Astrocyte (in vitro differentiated cells and primary cell): ENCODE data around the gene ABCB8. TPM values are rescaled to one million over a fixed set of nuclear protein-coding genes. Genes with fewer than 3 reads are reported as not detected.

Experiments
- DNase-seq: peaks from one replicate; pipeline ENCODE4 v3.0.0-alpha.2; 2010; ENCODE audit warnings: low read depth
- FAIRE-seq: peaks from 2 replicates; lab custom pipeline; 2011; peaks lifted over from hg19 to GRCh38; lab: Jason Lieb, UNC
- H2AFZ ChIP-seq: 2 replicates; pipeline ENCODE4 v1.6.0; 2012; ENCODE audit warnings: low read depth, low read length, inconsistent platforms
- H3K27ac ChIP-seq: 2 replicates; pipeline ENCODE4 v1.5.1; 2011; ENCODE audit warnings: low read depth, low read length, inconsistent platforms
- H3K27me3 ChIP-seq: 2 replicates; pipeline ENCODE4 v1.6.0; 2011; ENCODE audit warnings: low read length, inconsistent platforms; ENCODE audit not compliant: insufficient read depth
- H3K36me3 ChIP-seq: 2 replicates; pipeline ENCODE4 v1.5.1; 2011; ENCODE audit warnings: low read length, inconsistent platforms; ENCODE audit not compliant: insufficient read depth
- H3K4me1 ChIP-seq: 2 replicates; pipeline ENCODE4 v1.5.1; 2011; ENCODE audit warnings: low read length, inconsistent platforms; ENCODE audit not compliant: insufficient read depth
- H3K4me2 ChIP-seq: 2 replicates; pipeline ENCODE4 v1.6.0; 2012; ENCODE audit warnings: low read length, inconsistent platforms
- H3K4me3 ChIP-seq: 2 replicates; pipeline ENCODE4 v1.5.1; 2011; ENCODE audit warnings: low read depth, mild to moderate bottlenecking, low read length, inconsistent platforms; ENCODE audit not compliant: insufficient read depth
- H3K79me2 ChIP-seq: 2 replicates; pipeline ENCODE4 v1.6.0; 2012; ENCODE audit warnings: mild to moderate bottlenecking, low read length, inconsistent platforms; ENCODE audit not compliant: insufficient read depth
- H3K9ac ChIP-seq: 2 replicates; pipeline ENCODE4 v1.6.0; 2012; ENCODE audit warnings: mild to moderate bottlenecking, low read length, inconsistent platforms
- H3K9me3 ChIP-seq: 2 replicates; pipeline ENCODE4 v1.5.1; 2012; ENCODE audit warnings: low read depth, mild to moderate bottlenecking, low read length, inconsistent platforms; ENCODE audit not compliant: insufficient read depth
- H4K20me1 ChIP-seq: 2 replicates; pipeline ENCODE4 v1.6.0; 2012; ENCODE audit warnings: low read length, inconsistent platforms; ENCODE audit not compliant: insufficient read depth
- H3K27ac Mint-ChIP-seq: one replicate; pipeline ENCODE4 v1.8.0; 2021; ENCODE audit warnings: mild to moderate bottlenecking, mixed read lengths; ENCODE audit not compliant: unreplicated experiment
- H3K27me3 Mint-ChIP-seq: one replicate; pipeline ENCODE4 v1.8.0; 2021; ENCODE audit warnings: low read depth, mixed read lengths; ENCODE audit not compliant: unreplicated experiment
- H3K36me3 Mint-ChIP-seq: one replicate; pipeline ENCODE4 v1.8.0; 2021; ENCODE audit warnings: low read depth, mixed read lengths; ENCODE audit not compliant: unreplicated experiment
- H3K4me1 Mint-ChIP-seq: one replicate; pipeline ENCODE4 v1.8.0; 2021; ENCODE audit warnings: low read depth, mixed read lengths; ENCODE audit not compliant: unreplicated experiment
- H3K4me3 Mint-ChIP-seq: one replicate; pipeline ENCODE4 v1.8.0; 2021; ENCODE audit warnings: mild to moderate bottlenecking, moderate library complexity, mixed read lengths; ENCODE audit not compliant: unreplicated experiment
- H3K9me3 Mint-ChIP-seq: one replicate; pipeline ENCODE4 v1.8.0; 2021; ENCODE audit warnings: mild to moderate bottlenecking, mixed read lengths; ENCODE audit not compliant: unreplicated experiment
- EZH2 ChIP-seq: IDR thresholded peaks from 2 replicates; pipeline ENCODE4 v1.6.1; 2012; ENCODE audit warnings: mild to moderate bottlenecking, low read length, inconsistent platforms; ENCODE audit not compliant: insufficient read depth
- total RNA-seq: library from RNA; stranded (reverse); gene quantifications from 2 replicates; pipeline ENCODE4 v1.2.1, GENCODE V29; 2021
- TF ChIP-seq, protein P1 (sequence below): IDR thresholded peaks from 2 replicates; pipeline ENCODE4 v1.5.1; 2011; ENCODE audit warnings: low read depth, mild to moderate bottlenecking, inconsistent platforms, low read length, moderate library complexity; ENCODE audit not compliant: insufficient read depth

The ABCB8 gene
- total RNA-seq, 1 donor from 2014 or later, result 53.3 TPM

DNA sequence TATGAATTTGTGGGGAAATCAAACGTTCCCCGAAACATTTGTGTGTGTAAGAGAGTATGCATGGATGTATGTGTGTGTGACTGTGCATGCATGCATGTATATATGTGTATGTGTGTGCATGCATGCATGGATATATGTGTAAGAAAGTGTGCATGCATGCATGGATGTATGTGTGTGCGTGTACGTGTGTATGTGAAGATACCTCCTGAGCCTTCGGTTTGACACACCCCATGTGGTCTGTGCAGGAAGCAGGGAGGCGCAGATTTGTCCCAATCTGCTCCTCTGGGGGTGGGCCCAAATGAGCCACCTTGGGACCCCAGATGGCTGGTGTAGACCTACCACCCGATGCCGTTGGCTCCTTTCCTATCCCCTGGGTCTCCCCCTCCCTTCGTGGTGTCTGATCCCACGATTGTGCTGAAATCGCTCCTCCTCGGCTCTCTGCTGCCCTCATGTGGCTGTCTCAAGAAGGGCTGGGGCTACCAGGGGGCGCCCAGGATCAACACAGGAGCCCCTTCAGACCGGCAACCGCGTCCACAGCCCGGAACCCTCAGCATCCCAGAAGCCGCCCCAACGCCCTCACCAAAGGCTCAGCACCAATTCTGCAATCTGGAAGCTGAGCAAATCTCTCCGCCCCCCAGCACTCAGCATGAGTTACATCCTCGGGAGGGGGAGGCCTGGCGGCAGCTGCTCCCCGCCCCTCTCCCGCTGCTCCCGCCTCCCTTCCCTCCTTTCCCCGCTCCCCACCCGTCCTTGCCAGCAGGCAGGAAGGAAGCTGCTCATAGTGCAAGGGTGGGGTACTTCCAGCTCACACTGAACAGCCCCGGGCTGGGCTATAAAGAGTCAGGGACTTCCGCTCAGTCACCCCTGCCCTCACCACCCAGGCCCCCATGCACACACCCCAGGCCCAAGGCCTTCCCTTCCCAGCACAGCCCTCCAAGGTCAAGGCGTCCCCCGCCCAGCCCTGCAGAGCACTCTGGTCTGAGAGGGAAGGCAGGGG lies 39.7 kb upstream of the ABCB8 start:
- Mint-ChIP-seq H3K27ac (no peak overlapping the region), H3K27me3 (peaks cover 31% of the 10 kb centered on the region), H3K4me1 (no peaks in the 10 kb centered on the region), H3K9me3 (peaks cover 26% of the 10 kb centered on the region), H3K36me3 (peaks cover 9% of the 10 kb centered on the region), H3K4me3 (no peak overlapping the region)
- peaks cover 4% of the 10 kb centered on the region for H3K27me3 ChIP-seq
- H4K20me1 ChIP-seq, result peaks cover 3% of the 10 kb centered on the region
- no peaks in the 10 kb centered on the region for H3K79me2 ChIP-seq
- peaks cover 10% of the 10 kb centered on the region for H3K9me3 ChIP-seq
- no peaks in the 10 kb centered on the region for H3K4me1 ChIP-seq
- TF ChIP-seq, protein P1, sequence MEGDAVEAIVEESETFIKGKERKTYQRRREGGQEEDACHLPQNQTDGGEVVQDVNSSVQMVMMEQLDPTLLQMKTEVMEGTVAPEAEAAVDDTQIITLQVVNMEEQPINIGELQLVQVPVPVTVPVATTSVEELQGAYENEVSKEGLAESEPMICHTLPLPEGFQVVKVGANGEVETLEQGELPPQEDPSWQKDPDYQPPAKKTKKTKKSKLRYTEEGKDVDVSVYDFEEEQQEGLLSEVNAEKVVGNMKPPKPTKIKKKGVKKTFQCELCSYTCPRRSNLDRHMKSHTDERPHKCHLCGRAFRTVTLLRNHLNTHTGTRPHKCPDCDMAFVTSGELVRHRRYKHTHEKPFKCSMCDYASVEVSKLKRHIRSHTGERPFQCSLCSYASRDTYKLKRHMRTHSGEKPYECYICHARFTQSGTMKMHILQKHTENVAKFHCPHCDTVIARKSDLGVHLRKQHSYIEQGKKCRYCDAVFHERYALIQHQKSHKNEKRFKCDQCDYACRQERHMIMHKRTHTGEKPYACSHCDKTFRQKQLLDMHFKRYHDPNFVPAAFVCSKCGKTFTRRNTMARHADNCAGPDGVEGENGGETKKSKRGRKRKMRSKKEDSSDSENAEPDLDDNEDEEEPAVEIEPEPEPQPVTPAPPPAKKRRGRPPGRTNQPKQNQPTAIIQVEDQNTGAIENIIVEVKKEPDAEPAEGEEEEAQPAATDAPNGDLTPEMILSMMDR, result peak; percentile 58
- no peak for TF ChIP-seq EZH2
- no peak for DNase-seq
- no peak for FAIRE-seq
- no peak overlapping the region for H3K27ac ChIP-seq
- H2AFZ ChIP-seq, result no peak overlapping the region
- peak overlapping the region; percentile 55 for H3K4me2 ChIP-seq
- no peak overlapping the region for H3K4me3 ChIP-seq
- H3K36me3 ChIP-seq, result no peaks in the 10 kb centered on the region
- no peak overlapping the region for H3K9ac ChIP-seq

DNA sequence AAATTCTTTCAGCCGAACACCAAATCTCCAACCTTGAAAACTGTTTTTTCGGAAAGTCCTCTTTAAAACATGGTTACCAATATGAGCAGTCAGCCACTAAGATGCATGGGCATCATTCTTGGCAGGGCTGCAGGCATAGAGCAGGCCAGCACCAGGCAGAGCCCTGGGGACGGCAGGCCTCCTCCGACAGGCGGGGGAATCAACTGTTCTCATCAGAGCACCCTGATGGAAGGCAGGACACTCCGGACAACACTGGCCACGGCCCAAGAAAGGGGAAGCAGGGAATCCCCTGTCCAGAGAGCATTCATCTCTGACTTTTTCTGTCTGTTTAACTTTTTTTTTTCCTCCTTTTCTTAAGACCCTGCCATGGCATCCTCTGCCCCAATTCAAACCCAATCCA lies 38.8 kb upstream of the ABCB8 start:
- no peak for FAIRE-seq
- Mint-ChIP-seq H3K4me3 (no peak overlapping the region), H3K27ac (no peak overlapping the region), H3K27me3 (peaks cover 22% of the 10 kb centered on the region), H3K4me1 (no peaks in the 10 kb centered on the region), H3K9me3 (peaks cover 26% of the 10 kb centered on the region), H3K36me3 (peaks cover 9% of the 10 kb centered on the region)
- DNase-seq, result no peak
- no peak overlapping the region for H3K27ac ChIP-seq
- H3K9me3 ChIP-seq, result peaks cover 10% of the 10 kb centered on the region
- TF ChIP-seq, protein P1, result no peak
- no peak for TF ChIP-seq EZH2
- no peak overlapping the region for H3K4me2 ChIP-seq
- no peak overlapping the region for H3K4me3 ChIP-seq
- peaks cover 3% of the 10 kb centered on the region for H4K20me1 ChIP-seq
- no peak overlapping the region for H3K9ac ChIP-seq
- H3K27me3 ChIP-seq, result peaks cover 4% of the 10 kb centered on the region
- no peaks in the 10 kb centered on the region for H3K36me3 ChIP-seq
- H3K4me1 ChIP-seq, result no peaks in the 10 kb centered on the region
- no peak overlapping the region for H2AFZ ChIP-seq
- H3K79me2 ChIP-seq, result no peaks in the 10 kb centered on the region
